Activated CD4-positive, alpha-beta T cell treated with anti-CD3 and anti-CD28 coated beads, Interleukin-2, amount 50 U/mL, for 4 hours (primary cell): Measurements from ENCODE around the gene GPR39.

Source experiments
- DNase-seq, 2 experiments: peaks; one replicate each; pipeline ENCODE4 v3.0.0-alpha.2; 2020

The GPR39 gene

DNA sequence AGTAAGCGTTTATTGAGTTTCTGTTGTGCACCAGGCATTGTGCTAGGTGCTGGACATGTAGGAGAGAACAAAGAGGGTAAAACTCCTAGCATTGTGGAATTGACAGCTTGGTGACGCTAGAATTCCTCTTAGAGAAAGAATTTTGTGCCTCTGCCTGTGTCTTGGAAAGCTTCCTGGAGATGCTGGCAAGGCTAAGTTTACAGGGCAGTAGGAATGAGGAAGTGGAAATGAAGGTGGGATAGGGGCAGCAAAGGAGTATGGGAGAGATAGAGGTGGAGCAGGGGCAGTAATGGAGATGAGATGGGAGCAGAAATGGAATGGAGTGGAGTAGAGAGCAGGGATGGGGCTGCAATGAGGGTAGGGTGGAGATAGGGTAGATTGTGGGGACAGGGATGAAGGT, 29.8 kb downstream of the GPR39 start:
- DNase-seq, result no peak

GRCh38 chr2:132448331-132448730, 31.7 kb downstream of the GPR39 start:
- no peak for DNase-seq

- no peak for DNase-seq
Observed at GRCh38 chr2:132448771-132449170, 32.2 kb downstream of the GPR39 start.

DNA sequence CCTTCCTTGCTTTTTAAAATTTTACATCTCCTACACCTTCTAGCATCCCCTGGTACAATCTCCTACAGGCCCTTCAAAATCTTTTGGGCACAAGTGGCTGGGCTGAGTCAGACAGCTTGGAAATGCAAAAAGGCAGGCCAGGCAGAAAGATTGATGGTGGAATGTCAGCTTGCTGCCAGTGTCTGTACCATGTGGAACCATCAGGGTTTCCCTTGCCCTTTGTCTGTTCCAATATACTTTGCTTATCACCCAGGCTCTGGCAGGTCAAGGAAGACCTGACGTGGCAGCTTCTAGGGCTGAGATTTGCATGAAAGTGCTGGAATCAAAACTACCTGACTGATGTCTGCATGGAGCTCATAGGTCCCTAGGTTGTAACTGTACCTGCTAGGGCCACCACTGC, 33.3 kb downstream of the GPR39 start:
- no peak for DNase-seq

DNA sequence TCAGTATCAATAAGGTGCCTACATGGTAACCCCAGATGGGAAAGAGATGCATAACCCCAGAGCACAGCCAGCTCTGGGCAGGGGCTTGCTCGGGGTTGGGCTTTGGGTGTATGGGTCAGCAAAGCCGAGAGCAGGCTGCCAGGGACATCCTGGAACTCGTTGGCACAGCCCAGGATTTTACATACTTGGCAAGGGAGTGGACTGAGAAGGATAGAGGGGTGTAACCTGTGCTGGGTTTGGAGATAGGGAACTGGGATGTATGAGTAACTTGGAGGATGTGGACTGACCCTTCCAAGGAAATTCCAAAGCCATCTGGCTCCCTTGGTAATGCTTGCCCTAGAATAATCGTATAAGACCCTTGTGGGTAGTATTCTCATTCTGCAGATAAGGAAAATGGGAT, 44.2 kb downstream of the GPR39 start:
- no peak for DNase-seq

- no peak for DNase-seq
Observed at GRCh38 chr2:132462236-132462635, 45.6 kb downstream of the GPR39 start.

DNA sequence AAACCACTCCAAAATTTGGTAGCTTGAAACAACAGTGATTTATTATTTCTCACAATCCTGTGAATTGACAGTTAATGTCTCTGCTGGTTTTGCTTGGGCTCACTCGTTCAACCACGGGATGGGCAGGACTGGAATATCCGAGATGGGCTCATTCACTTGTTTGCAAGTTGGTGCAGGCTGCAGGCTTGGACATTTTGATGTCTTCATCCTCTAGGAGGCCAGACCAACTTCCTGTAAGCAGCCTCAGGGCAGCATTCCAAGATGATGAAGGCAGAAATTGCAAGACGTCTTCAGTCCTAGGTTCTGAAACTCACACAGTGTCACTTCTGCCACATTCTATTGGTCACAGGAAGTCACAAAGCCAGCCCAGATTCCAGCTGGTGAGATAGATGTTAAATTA, 47.1 kb downstream of the GPR39 start:
- no peak for DNase-seq

DNA sequence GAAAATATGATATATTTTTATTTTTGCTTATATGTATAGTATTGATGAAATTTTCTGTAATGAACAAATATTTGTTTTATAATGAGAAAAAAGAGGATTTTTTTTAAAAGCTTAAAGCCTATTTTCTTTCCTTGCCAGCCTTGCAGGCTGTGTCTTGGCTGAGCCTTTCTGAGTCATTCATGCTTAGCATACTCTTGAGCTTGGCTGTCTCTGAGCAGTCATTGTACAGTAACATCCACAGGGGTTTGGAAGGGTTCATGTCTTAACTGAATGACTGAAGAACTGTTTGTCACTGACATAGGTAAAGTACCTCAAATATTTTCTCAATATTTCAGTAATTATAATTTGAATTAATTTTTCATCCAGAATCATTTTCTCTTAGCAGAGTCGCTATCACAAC, 49.3 kb downstream of the GPR39 start:
- DNase-seq, result no peak

DNA sequence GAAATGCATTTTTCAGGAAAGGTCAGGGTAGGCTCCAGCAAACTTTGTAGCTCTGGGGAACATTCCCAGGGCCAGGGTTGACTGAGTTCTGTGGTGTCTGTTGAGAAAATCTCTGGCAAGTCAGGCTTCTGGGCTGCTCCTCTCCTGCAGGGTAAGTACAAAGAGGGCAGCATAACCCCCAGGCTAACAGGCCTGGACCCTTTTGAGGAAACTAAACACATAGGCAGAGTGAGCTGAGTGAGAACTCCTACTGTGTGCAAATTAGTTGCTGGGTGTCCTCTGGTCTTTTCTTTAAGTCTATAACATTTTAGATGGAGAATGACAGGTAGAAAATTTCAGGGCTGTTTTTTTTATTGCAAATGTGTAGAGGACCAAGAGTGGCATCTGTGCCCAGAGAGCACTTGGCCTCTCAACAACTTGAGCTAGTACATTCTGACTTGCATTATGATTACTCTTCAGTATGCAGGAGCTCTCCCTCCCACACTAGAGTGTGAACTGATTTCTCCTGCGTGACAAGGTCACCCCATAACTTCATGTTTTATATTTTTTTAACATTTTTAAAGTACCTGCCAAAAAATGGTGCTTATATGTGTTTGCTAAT, 49.9 kb downstream of the GPR39 start:
- no peak for DNase-seq

GRCh38 chr2:132468821-132469675, 52.4 kb downstream of the GPR39 start:
- no peak for DNase-seq

DNA sequence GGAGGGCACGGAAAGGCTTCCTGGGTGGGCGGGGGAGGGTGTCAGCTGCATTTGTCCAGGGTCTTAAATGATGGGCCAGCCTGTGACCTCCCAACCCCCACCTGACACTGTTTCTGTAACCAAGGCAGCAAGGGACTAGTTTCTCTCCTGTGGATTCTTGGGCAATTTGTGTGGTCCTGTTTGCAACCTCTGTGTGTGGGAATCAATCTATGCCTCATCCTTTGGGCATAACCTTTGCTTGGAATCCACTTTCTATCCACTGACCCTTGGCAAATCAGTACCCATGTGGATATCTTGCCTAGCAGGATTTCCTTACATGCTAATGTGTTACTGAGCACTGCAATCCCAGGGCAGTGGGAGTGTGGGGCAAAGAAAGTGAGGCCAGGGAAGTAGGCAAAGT, 54.1 kb downstream of the GPR39 start:
- DNase-seq, result no peak

DNA sequence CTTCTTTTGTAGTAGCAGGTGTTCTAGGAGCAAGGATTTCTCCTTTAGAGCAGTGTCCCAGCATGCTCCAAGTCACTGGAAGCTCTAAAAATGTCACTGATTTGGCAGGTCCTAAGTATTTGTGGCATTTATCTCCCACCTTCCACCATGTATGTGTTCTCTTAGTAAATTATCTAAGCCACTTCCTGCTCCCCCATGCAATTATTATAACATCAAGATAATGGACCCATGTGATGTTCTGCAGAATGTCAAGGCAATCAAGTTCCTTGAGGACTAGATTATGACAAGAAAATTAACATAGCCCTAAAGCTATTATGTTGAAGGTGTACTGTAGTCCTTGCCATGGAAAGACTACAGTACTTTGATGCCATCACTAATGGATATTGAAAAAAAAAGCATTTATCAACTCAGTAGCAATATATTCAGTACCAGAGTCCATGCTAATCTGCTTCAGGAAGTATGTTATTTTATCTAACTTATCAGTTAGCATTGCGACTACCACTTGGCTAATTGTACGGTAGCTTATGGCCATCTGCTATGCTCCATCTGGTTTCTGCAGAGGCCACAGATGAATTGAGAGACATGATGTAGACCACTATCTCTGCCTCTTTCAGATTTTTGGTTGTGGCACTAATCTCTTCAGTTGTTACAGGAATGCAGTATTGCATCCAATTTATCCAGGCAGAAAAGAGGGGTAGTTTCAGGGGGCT, 56.7 kb downstream of the GPR39 start:
- DNase-seq, result no peak

GRCh38 chr2:132475615-132476014, 59.0 kb downstream of the GPR39 start:
- no peak for DNase-seq

GRCh38 chr2:132477436-132477835, 60.8 kb downstream of the GPR39 start:
- no peak for DNase-seq

DNA sequence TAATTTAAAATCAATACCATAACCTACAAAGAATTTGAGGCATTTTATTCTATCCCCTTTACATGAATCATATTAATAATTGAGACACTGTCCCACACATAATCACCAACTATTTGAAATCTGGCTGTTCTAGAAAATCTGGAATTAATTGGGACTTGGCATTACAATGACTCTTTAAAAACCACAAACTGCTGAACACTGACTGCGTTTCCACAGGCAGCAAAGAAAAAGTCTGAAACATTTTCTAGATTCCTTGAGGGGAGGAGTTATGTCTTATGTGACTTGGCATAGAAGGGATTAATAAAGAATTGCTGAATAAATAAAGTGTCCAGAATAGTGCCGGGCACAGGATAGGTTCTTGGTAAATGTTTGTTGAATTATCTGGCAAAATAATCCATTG, 61.4 kb downstream of the GPR39 start:
- no peak for DNase-seq

GRCh38 chr2:132478461-132479105, 62.0 kb downstream of the GPR39 start:
- no peak for DNase-seq

GRCh38 chr2:132479155-132479554, 62.5 kb downstream of the GPR39 start:
- DNase-seq, result no peak

DNA sequence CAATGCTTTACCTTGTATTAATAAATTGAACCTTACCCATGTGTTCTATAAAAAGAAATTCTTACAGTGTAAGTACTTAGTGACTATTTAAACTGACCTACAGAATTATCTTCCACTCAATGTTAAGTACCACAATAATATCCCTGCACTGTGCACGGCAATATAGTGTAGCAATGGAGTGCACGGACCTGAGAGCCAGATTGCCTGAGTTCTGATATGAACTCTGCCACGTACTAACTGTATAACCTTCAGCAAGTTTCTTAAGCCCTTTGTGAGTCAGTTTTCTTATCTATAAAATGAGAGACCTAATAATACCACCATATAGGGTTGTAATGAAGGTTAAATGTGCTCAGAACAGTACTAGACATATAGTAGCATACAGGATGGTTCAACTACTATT, 66.2 kb downstream of the GPR39 start:
- DNase-seq, result no peak

GRCh38 chr2:132484144-132484543, 67.5 kb downstream of the GPR39 start:
- DNase-seq, result no peak

GRCh38 chr2:132488491-132488890, 71.9 kb downstream of the GPR39 start:
- no peak for DNase-seq

DNA sequence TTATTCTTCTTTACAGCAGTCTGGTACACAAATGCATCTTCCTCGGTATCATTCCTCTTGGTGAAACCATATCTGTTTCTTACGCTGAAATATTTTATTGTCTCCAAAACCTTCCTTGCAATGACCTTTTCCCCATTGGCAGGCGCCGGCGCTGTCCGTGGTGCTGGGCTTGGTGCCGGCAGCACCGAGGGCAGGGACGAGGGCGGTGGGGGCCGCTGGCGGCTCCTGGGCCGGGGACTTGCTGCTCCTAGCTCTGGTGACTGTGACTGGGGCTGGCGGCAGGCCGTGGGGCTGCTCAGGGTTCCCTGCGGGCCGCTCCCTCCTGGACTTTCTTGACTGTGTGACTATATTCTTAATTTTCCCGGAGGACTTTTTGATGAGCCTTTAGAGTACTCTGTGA, 72.5 kb downstream of the GPR39 start:
- DNase-seq, result no peak

GRCh38 chr2:132495881-132496280, 79.3 kb downstream of the GPR39 start:
- DNase-seq, result no peak

GRCh38 chr2:132496555-132496954, 80.0 kb downstream of the GPR39 start:
- no peak for DNase-seq

DNA sequence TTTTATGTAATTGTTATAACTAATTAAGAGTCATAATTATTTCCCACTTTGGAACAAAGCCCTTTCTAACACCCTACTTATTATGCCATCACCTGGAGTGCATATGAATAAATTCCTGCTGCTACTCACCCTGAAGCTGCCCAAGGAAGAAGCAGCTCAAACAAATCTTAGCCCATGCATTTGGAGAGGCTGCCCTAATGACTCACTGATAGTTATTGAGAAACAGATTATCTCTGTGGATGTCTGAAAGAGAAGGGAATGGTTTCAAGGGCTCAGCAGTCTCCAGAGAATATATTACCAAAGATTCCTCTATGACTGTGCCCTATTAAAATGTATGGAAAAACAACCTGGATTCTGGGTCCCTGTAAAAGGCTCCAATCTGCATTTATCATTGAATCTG, 81.0 kb downstream of the GPR39 start:
- DNase-seq, result no peak
